Colonic mucosa (tissue), 4 donors: ENCODE results near the gene PADI6. TPM values are rescaled to one million over a fixed set of nuclear protein-coding genes. Genes with fewer than 3 reads are reported as not detected.

Experiments used
- DNase-seq: peaks from one replicate; pipeline ENCODE4 v3.0.0-alpha.2; 2020
- H3K27ac ChIP-seq: fragments of 200-600 bp; one replicate; pipeline ENCODE4 v1.8.0; 2021
- H3K27me3 ChIP-seq: fragments of 200-600 bp; one replicate; pipeline ENCODE4 v1.8.0; 2021
- H3K36me3 ChIP-seq: fragments of 200-600 bp; one replicate; pipeline ENCODE4 v1.8.0; 2021
- H3K4me1 ChIP-seq: fragments of 200-600 bp; one replicate; pipeline ENCODE4 v1.8.0; 2021; ENCODE audit warnings: mild to moderate bottlenecking
- H3K4me3 ChIP-seq: fragments of 200-600 bp; one replicate; pipeline ENCODE4 v1.8.0; 2021
- H3K9ac ChIP-seq, 2 donors: one replicate each; pipeline ENCODE4 v1.7.0; 2013; ENCODE audit warnings: control low read depth in 2 of 2, low read depth in 2 of 2, low read length in 2 of 2
- H3K9me3 ChIP-seq: fragments of 200-600 bp; one replicate; pipeline ENCODE4 v1.8.0; 2021
- CTCF ChIP-seq: fragments of 200-600 bp; IDR thresholded peaks from one replicate; pipeline ENCODE4 v1.8.0; 2022; ENCODE audit warnings: antibody characterized with exemption, mild to moderate bottlenecking
- intact Hi-C: fragments of 100-400 bp; cut with DNase I; formaldehyde crosslinking; loops from one replicate; pipeline ENCODE4 v1.14.1; 2022
- total RNA-seq, 2 donors: library from RNA; stranded (reverse); fragmentation: NEBNext Ultra II Directional in 1 of 2; extraction: Animal tissue kit (Norgen Biotek cat#: 25700) in 1 of 2; gene quantifications; one replicate each; pipeline ENCODE4 v1.2.1, GENCODE V29; 2021
- donor health status: healthy.
- donor health status: DM: no; HTN: no; CAD: no.
- donor health status: DM: no; HTN: no; CAD: no.

PADI6 gene
- total RNA-seq, 2 donors from 2014 or later: not detected

- H3K36me3 ChIP-seq: no peaks in the 10 kb centered on the region
- no peaks in the 10 kb centered on the region for H3K4me1 ChIP-seq
- intact Hi-C loops: no loop called here
- no peaks in the 10 kb centered on the region for H3K27me3 ChIP-seq
- H3K27ac ChIP-seq: no peak overlapping the region
- DNase-seq: no peak
- no peak overlapping the region for H3K4me3 ChIP-seq
- H3K9ac ChIP-seq: no peak overlapping the region
- no peak for TF ChIP-seq CTCF
- no peaks in the 10 kb centered on the region for H3K9me3 ChIP-seq
Observed at GRCh38 chr1:17400725-17401341, 28.8 kb downstream of the PADI6 start.

GRCh38 chr1:17401841-17402240, 29.8 kb downstream of the PADI6 start:
- no peak overlapping the region for H3K9ac ChIP-seq
- H3K4me3 ChIP-seq: no peak overlapping the region
- H3K9me3 ChIP-seq: no peaks in the 10 kb centered on the region
- no peaks in the 10 kb centered on the region for H3K27me3 ChIP-seq
- H3K4me1 ChIP-seq: no peaks in the 10 kb centered on the region
- no peak overlapping the region for H3K27ac ChIP-seq
- TF ChIP-seq CTCF: no peak
- no peak for DNase-seq
- H3K36me3 ChIP-seq: no peaks in the 10 kb centered on the region
- intact Hi-C loops: no loop called here

- Histone ChIP-seq H3K36me3 (no peaks in the 10 kb centered on the region), H3K4me3 (no peak overlapping the region), H3K9me3 (no peaks in the 10 kb centered on the region), H3K4me1 (no peaks in the 10 kb centered on the region), H3K27ac (no peak overlapping the region), H3K9ac (no peak overlapping the region), H3K27me3 (no peaks in the 10 kb centered on the region)
- no peak for TF ChIP-seq CTCF
- no peak for DNase-seq
- intact Hi-C loops: no loop called here
Observed at GRCh38 chr1:17403081-17403480, 31.1 kb downstream of the PADI6 start.

GRCh38 chr1:17404034-17404684, 32.2 kb downstream of the PADI6 start:
- Histone ChIP-seq H3K4me1 (no peaks in the 10 kb centered on the region), H3K4me3 (no peak overlapping the region), H3K27me3 (no peaks in the 10 kb centered on the region), H3K36me3 (no peaks in the 10 kb centered on the region), H3K9ac (no peak overlapping the region), H3K9me3 (no peaks in the 10 kb centered on the region), H3K27ac (no peak overlapping the region)
- DNase-seq: no peak
- intact Hi-C loops: no loop called here
- no peak for TF ChIP-seq CTCF

- Histone ChIP-seq H3K4me3 (no peak overlapping the region), H3K4me1 (no peaks in the 10 kb centered on the region), H3K27me3 (no peaks in the 10 kb centered on the region), H3K36me3 (no peaks in the 10 kb centered on the region), H3K9me3 (no peaks in the 10 kb centered on the region), H3K27ac (no peak overlapping the region), H3K9ac (no peak overlapping the region)
- DNase-seq: no peak
- TF ChIP-seq CTCF: no peak
- intact Hi-C loops: no loop called here
Observed at GRCh38 chr1:17404820-17405219, 32.8 kb downstream of the PADI6 start.
